RWPE1 (cell line): ENCODE results near the gene MRLN.
"Not testable (repeated sequence)": the region's sequence is repeated elsewhere in the genome, so short reads cannot be mapped to it uniquely, and the experiment has no call there.

Experiments
- CTCF ChIA-PET: fragments of 350-600 bp; sonication (Branson Sonifier 250); formaldehyde crosslinking; extraction: SDS; loops from one replicate; lab custom pipeline; 2021; lab: Yijun Ruan, JAX
- POLR2A ChIA-PET: fragments of 400-600 bp; formaldehyde crosslinking; extraction: SDS; loops from one replicate; lab custom pipeline; 2020; ENCODE audit warnings: antibody characterized with exemption; ENCODE audit not compliant: low non-redundant PET; lab: Yijun Ruan, JAX
- DNase-seq: peaks from one replicate; pipeline ENCODE4 v3.0.0; 2012; ENCODE audit warnings: low spot score
- H3K27ac ChIP-seq: fragments of 450-650 bp; 2 replicates; pipeline ENCODE4 v1.5.1; 2017
- TF ChIP-seq, protein P1 (sequence below): fragments of 450-650 bp; conservative IDR thresholded peaks from 2 replicates; pipeline ENCODE4 v1.5.1; 2017; ENCODE audit warnings: low read depth, mild to moderate bottlenecking

Gene MRLN

GRCh38 chr10:59734014-59734462, 19.2 kb downstream of the MRLN start:
- TF ChIP-seq, protein P1, sequence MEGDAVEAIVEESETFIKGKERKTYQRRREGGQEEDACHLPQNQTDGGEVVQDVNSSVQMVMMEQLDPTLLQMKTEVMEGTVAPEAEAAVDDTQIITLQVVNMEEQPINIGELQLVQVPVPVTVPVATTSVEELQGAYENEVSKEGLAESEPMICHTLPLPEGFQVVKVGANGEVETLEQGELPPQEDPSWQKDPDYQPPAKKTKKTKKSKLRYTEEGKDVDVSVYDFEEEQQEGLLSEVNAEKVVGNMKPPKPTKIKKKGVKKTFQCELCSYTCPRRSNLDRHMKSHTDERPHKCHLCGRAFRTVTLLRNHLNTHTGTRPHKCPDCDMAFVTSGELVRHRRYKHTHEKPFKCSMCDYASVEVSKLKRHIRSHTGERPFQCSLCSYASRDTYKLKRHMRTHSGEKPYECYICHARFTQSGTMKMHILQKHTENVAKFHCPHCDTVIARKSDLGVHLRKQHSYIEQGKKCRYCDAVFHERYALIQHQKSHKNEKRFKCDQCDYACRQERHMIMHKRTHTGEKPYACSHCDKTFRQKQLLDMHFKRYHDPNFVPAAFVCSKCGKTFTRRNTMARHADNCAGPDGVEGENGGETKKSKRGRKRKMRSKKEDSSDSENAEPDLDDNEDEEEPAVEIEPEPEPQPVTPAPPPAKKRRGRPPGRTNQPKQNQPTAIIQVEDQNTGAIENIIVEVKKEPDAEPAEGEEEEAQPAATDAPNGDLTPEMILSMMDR, result no peak
- ChIA-PET CTCF (interaction anchor here (0.6 kb wide), 1 partner anchor 36 kb away, joined by 3 read pairs; no protein-coding TSS in a partner anchor), POLR2A (no interaction called here)
- no peak overlapping the region for H3K27ac ChIP-seq
- no peak for DNase-seq

DNA sequence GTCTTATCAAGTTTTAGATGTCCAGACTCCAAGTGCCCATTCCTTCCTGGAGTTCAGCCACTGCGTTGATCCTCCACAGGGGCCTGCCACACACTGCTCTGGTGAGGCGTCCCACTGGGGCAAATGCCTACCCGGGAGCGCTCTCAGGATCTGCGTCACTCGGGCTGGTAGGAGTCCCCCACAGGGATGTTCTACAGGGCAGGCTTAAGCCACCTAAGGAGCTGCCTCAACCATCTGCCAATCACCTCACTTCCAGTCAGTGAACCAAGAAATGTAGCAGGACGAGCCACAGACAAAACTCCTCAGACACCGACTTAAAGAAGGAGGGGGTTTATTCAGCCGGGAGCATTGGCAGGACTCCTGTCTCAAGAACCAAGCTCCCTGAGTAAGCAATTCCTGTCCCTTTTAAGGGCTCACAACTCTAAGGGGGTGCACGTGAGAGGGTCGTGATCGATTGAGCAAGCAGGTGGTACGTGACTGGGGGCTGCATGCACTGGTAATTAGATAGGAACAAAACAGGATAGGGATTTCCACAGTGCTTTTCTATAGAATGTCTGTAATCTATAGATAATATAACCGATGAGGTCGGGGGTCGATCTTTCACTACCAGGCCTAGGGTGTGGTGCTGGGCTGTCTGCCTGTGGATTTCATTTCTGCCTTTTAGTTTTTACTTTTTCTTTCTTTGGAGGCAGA, 19.8 kb downstream of the MRLN start:
- CTCF ChIA-PET, H3K27ac ChIP-seq, POLR2A ChIA-PET: not testable (repeated sequence)

GRCh38 chr10:59732849-59733248, 20.4 kb downstream of the MRLN start:
- CTCF ChIA-PET, POLR2A ChIA-PET, DNase-seq, H3K27ac ChIP-seq: not testable (repeated sequence)

More for the DNA sequence above, 19.8 kb downstream of the MRLN start:
- not testable (repeated sequence) for DNase-seq

GRCh38 chr10:59729167-59729566, 24.1 kb downstream of the MRLN start:
- CTCF ChIA-PET, DNase-seq, H3K27ac ChIP-seq, POLR2A ChIA-PET: not testable (repeated sequence)

- POLR2A ChIA-PET, result no interaction called here
Observed at GRCh38 chr10:59724098-59724938, 28.9 kb downstream of the MRLN start.

GRCh38 chr10:59720377-59720776, 32.9 kb downstream of the MRLN start:
- ChIA-PET POLR2A (no interaction called here), CTCF (interaction anchor here (0.6 kb wide), 1 partner anchor 8 kb away, joined by 4 read pairs; no protein-coding TSS in a partner anchor)
- no peak overlapping the region for H3K27ac ChIP-seq
- no peak for DNase-seq
- TF ChIP-seq, protein P1, result no peak

More at GRCh38 chr10:59724098-59724938, 28.9 kb downstream of the MRLN start:
- TF ChIP-seq, protein P1, result no peak
- no peak for DNase-seq
- no peak overlapping the region for H3K27ac ChIP-seq
- CTCF ChIA-PET, result no interaction called here

- TF ChIP-seq, protein P1, result no peak
- no peak for DNase-seq
- CTCF ChIA-PET, result interaction anchor here (0.8 kb wide), 1 partner anchor 1666 kb away, joined by 3 read pairs; no protein-coding TSS in a partner anchor
- H3K27ac ChIP-seq, result no peak overlapping the region
- POLR2A ChIA-PET, result no interaction called here
Observed at GRCh38 chr10:59719374-59719773, 33.9 kb downstream of the MRLN start.
